Lower leg skin (tissue), 3 donors: ENCODE results near the gene CTNND1.

Experiments
- POLR2A ChIP-seq, 2 donors: fragments of 450-650 bp; IDR thresholded peaks; one replicate each; pipeline ENCODE4 v1.6.1; 2016 to 2017; ENCODE audit warnings: antibody characterized with exemption in 2 of 2, mild to moderate bottlenecking in 1 of 2, moderate library complexity in 1 of 2
- TF ChIP-seq, protein P1 (sequence below), 3 donors: fragments of 450-650 bp; IDR thresholded peaks; one replicate each; pipeline ENCODE4 v1.5.1; 2016; ENCODE audit warnings: antibody characterized with exemption in 3 of 3, mild to moderate bottlenecking in 3 of 3, moderate library complexity in 2 of 3

GRCh38 chr11:57735619-57736298 is 25.8 kb upstream of the CTNND1 start:
- TF ChIP-seq, protein P1, sequence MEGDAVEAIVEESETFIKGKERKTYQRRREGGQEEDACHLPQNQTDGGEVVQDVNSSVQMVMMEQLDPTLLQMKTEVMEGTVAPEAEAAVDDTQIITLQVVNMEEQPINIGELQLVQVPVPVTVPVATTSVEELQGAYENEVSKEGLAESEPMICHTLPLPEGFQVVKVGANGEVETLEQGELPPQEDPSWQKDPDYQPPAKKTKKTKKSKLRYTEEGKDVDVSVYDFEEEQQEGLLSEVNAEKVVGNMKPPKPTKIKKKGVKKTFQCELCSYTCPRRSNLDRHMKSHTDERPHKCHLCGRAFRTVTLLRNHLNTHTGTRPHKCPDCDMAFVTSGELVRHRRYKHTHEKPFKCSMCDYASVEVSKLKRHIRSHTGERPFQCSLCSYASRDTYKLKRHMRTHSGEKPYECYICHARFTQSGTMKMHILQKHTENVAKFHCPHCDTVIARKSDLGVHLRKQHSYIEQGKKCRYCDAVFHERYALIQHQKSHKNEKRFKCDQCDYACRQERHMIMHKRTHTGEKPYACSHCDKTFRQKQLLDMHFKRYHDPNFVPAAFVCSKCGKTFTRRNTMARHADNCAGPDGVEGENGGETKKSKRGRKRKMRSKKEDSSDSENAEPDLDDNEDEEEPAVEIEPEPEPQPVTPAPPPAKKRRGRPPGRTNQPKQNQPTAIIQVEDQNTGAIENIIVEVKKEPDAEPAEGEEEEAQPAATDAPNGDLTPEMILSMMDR (IDR thresholded peaks at IDR 0.05) = no peak
- no peak for TF ChIP-seq POLR2A (IDR thresholded peaks at IDR 0.05)
